ENCODE results near the gene SBNO2. TPM values are rescaled to one million over a fixed set of nuclear protein-coding genes. Genes with fewer than 3 reads are reported as not detected.

The SBNO2 gene
- total RNA-seq, 3 donors from 2014 or later = 15.4 to 63.3 (median 43.9) TPM

- no peak for DNase-seq (ENCODE audit: low spot score in 2 of 2)
Observed at GRCh38 chr19:1063030-1063908, 110.8 kb downstream of the SBNO2 start.

GRCh38 chr19:1062387-1063029, 111.6 kb downstream of the SBNO2 start:
- Histone ChIP-seq H3K9me3 (peaks cover 22 to 28% of the 10 kb centered on the region in 2 donors), H3K4me3 (no peak overlapping the region), H3K36me3 (no peaks in the 10 kb centered on the region), H3K4me1 (peaks cover 9 to 18% of the 10 kb centered on the region in 2 donors), H3K27me3 (peaks cover 0 to 21% of the 10 kb centered on the region in 2 donors), H3K27ac (no peak overlapping the region)
- DNase-seq (ENCODE audit: low spot score in 2 of 2) = no peak
- intact Hi-C loops (cut with DNase I; ENCODE audit: low total_unique reads) = no loop called here
- no peak for TF ChIP-seq CTCF (IDR thresholded peaks at IDR 0.05)
- no peak for TF ChIP-seq POLR2A (IDR thresholded peaks at IDR 0.05)
- TF ChIP-seq POLR2AphosphoS5 (IDR thresholded peaks at IDR 0.05) = no peak

More at GRCh38 chr19:1063030-1063908, 110.8 kb downstream of the SBNO2 start:
- TF ChIP-seq POLR2A (IDR thresholded peaks at IDR 0.05) = no peak
- no peak for TF ChIP-seq POLR2AphosphoS5 (IDR thresholded peaks at IDR 0.05)
- H3K9me3 ChIP-seq = peaks cover 15 to 20% of the 10 kb centered on the region in 2 donors
- H3K27ac ChIP-seq = no peak overlapping the region
- H3K36me3 ChIP-seq = no peaks in the 10 kb centered on the region
- peaks cover 0 to 28% of the 10 kb centered on the region in 2 donors for H3K27me3 ChIP-seq
- H3K4me1 ChIP-seq = peaks cover 9 to 19% of the 10 kb centered on the region in 2 donors
- intact Hi-C loops (cut with DNase I; ENCODE audit: low total_unique reads) = no loop called here
- no peak overlapping the region for H3K4me3 ChIP-seq

GRCh38 chr19:1061987-1062386, 112.1 kb downstream of the SBNO2 start:
- TF ChIP-seq CTCF (IDR thresholded peaks at IDR 0.05) (no peak), POLR2AphosphoS5 (IDR thresholded peaks at IDR 0.05) (no peak), POLR2A (IDR thresholded peaks at IDR 0.05) (no peak)
- no peak for DNase-seq (ENCODE audit: low spot score in 2 of 2)
- no peak overlapping the region for H3K4me3 ChIP-seq
- no peaks in the 10 kb centered on the region for H3K36me3 ChIP-seq
- intact Hi-C loops (cut with DNase I; ENCODE audit: low total_unique reads) = no loop called here
- peaks cover 0 to 16% of the 10 kb centered on the region in 2 donors for H3K27me3 ChIP-seq
- no peak overlapping the region for H3K27ac ChIP-seq
- peaks cover 4 to 13% of the 10 kb centered on the region in 2 donors for H3K4me1 ChIP-seq
- peaks cover 28 to 33% of the 10 kb centered on the region in 2 donors for H3K9me3 ChIP-seq

GRCh38 chr19:1060689-1061088, 113.4 kb downstream of the SBNO2 start:
- H3K36me3 ChIP-seq = no peaks in the 10 kb centered on the region
- peaks cover 0 to 9% of the 10 kb centered on the region in 2 donors for H3K4me1 ChIP-seq
- no peak overlapping the region for H3K4me3 ChIP-seq
- no peak overlapping the region for H3K27ac ChIP-seq
- intact Hi-C loops (cut with DNase I; ENCODE audit: low total_unique reads) = no loop called here
- DNase-seq (ENCODE audit: low spot score in 2 of 2) = no peak
- TF ChIP-seq CTCF (IDR thresholded peaks at IDR 0.05) (no peak), POLR2A (IDR thresholded peaks at IDR 0.05) (no peak), POLR2AphosphoS5 (IDR thresholded peaks at IDR 0.05) (no peak)
- H3K27me3 ChIP-seq = peaks cover 0 to 6% of the 10 kb centered on the region in 2 donors
- peaks cover 41 to 46% of the 10 kb centered on the region in 2 donors for H3K9me3 ChIP-seq

GRCh38 chr19:1058112-1058511, 116.0 kb downstream of the SBNO2 start:
- no peaks in the 10 kb centered on the region for H3K4me1 ChIP-seq
- peaks cover 48 to 59% of the 10 kb centered on the region in 2 donors for H3K9me3 ChIP-seq
- H3K4me3 ChIP-seq = no peak overlapping the region
- H3K27me3 ChIP-seq = no peaks in the 10 kb centered on the region
- H3K36me3 ChIP-seq = no peaks in the 10 kb centered on the region
- intact Hi-C loops (cut with DNase I; ENCODE audit: low total_unique reads) = no loop called here
- no peak for TF ChIP-seq POLR2AphosphoS5 (IDR thresholded peaks at IDR 0.05)
- no peak for TF ChIP-seq POLR2A (IDR thresholded peaks at IDR 0.05)
- TF ChIP-seq CTCF (IDR thresholded peaks at IDR 0.05) = no peak
- DNase-seq (ENCODE audit: low spot score in 2 of 2) = no peak
- no peak overlapping the region for H3K27ac ChIP-seq

Other genes with a start within 250 kb of the SBNO2 start
- 10 to 100 TPM in 1 of 3 donors, 1 to 10 TPM in 2; 3.5 to 11.1 (median 4.8) TPM for gene ARID3A, start 248.2 kb downstream of the SBNO2 start, total RNA-seq
- 10 to 100 TPM; 19.2 to 69.2 (median 49.8) TPM for gene WDR18, start 189.9 kb downstream of the SBNO2 start, total RNA-seq
- 1 to 10 TPM in 1 of 3 donors, not detected in 2; 2.6 TPM for gene GRIN3B, start 173.8 kb downstream of the SBNO2 start, total RNA-seq
- 100 to 1,000 TPM; 112 to 156 (median 153) TPM for gene TMEM259, start 153.1 kb downstream of the SBNO2 start, total RNA-seq
- gene RNU6-2, start 152.7 kb downstream of the SBNO2 start, total RNA-seq = not detected
- gene CNN2, start 147.7 kb downstream of the SBNO2 start, total RNA-seq = 10 to 100 TPM; 70.4 to 74.1 (median 70.7) TPM
- 10 to 100 TPM in 2 of 3 donors, 1 to 10 TPM in 1; 8.0 to 31.8 (median 26.5) TPM for gene ABCA7, start 134.2 kb downstream of the SBNO2 start, total RNA-seq
- gene ARHGAP45, start 107.1 kb downstream of the SBNO2 start, total RNA-seq = 10 to 100 TPM; 18.7 to 43.2 (median 23.9) TPM
- gene POLR2E, start 78.9 kb downstream of the SBNO2 start, total RNA-seq = 100 to 1,000 TPM in 1 of 3 donors, 10 to 100 TPM in 2; 65.9 to 175 (median 89.1) TPM
- gene GPX4, start 70.3 kb downstream of the SBNO2 start, total RNA-seq = 1,000 to 10,000 TPM in 1 of 3 donors, 100 to 1,000 TPM in 2; 357 to 1,796 (median 492) TPM
- gene STK11, start 31.5 kb upstream of the SBNO2 start, total RNA-seq = 10 to 100 TPM; 32.8 to 55.0 (median 52.1) TPM
- gene CBARP, start 63.7 kb upstream of the SBNO2 start, total RNA-seq = 1 to 10 TPM in 1 of 3 donors, under 1 TPM in 1, not detected in 1; 0.98 to 4.8 TPM
- 10 to 100 TPM; 47.6 to 64.9 (median 61.3) TPM for gene ATP5F1D, start 67.5 kb upstream of the SBNO2 start, total RNA-seq
- 10 to 100 TPM; 13.8 to 28.5 (median 22.4) TPM for gene MIDN, start 74.3 kb upstream of the SBNO2 start, total RNA-seq
- 100 to 1,000 TPM; 458 to 758 (median 656) TPM for gene CIRBP, start 95.1 kb upstream of the SBNO2 start, total RNA-seq
- gene FAM174C, start 101.3 kb upstream of the SBNO2 start, total RNA-seq = 10 to 100 TPM; 43.9 to 60.6 (median 53.1) TPM
- gene EFNA2, start 111.6 kb upstream of the SBNO2 start, total RNA-seq = under 1 TPM in 1 of 3 donors, not detected in 2; 0.66 TPM
- 100 to 1,000 TPM in 1 of 3 donors, 10 to 100 TPM in 2; 67.5 to 122 (median 67.5) TPM for gene NDUFS7, start 209.6 kb upstream of the SBNO2 start, total RNA-seq
- gene GAMT, start 227.3 kb upstream of the SBNO2 start, total RNA-seq = 10 to 100 TPM; 23.6 to 40.0 (median 30.3) TPM
- 10 to 100 TPM; 35.8 to 50.9 (median 48.8) TPM for gene DAZAP1, start 233.3 kb upstream of the SBNO2 start, total RNA-seq

Data from breast epithelium (tissue), 4 donors.